GM12878 (cell line): Measurements from ENCODE around the gene LRRC23. TPM values are rescaled to one million over a fixed set of nuclear protein-coding genes. Genes with fewer than 3 reads are reported as not detected.

Experiments used
- CHD4 ChIP-seq: fragments of 200-600 bp; sonication (generic); IDR thresholded peaks from 2 replicates; pipeline ENCODE4 v1.6.1; 2016; ENCODE audit warnings: mild to moderate bottlenecking
- ESRRA ChIP-seq: IDR thresholded peaks from 2 replicates; pipeline ENCODE4 v1.6.1; 2012; ENCODE audit warnings: mild to moderate bottlenecking, low read length, improper control_type of control experiment
- FOXK2 ChIP-seq: fragments of 450-650 bp; IDR thresholded peaks from 2 replicates; pipeline ENCODE4 v1.6.1; 2017; ENCODE audit warnings: mild to moderate bottlenecking, moderate library complexity
- HSF1 ChIP-seq: fragments of 150-350 bp; IDR thresholded peaks from 2 replicates; pipeline ENCODE4 v1.6.1; 2014; ENCODE audit warnings: mild to moderate bottlenecking, low read depth, low read length
- IKZF1 ChIP-seq: fragments of 450-650 bp; conservative IDR thresholded peaks from 2 replicates; pipeline ENCODE4 v1.6.1; 2017; ENCODE audit warnings: antibody characterized with exemption, mild to moderate bottlenecking
- NBN ChIP-seq: fragments of 450-650 bp; IDR thresholded peaks from 2 replicates; pipeline ENCODE4 v1.6.1; 2016
- POLR2AphosphoS2 ChIP-seq: IDR thresholded peaks from 2 replicates; pipeline ENCODE4 v1.6.1; 2011; ENCODE audit warnings: low read depth, mild to moderate bottlenecking, low read length, improper control_type of control experiment, moderate library complexity
- RELA ChIP-seq: fragments of 450-650 bp; IDR thresholded peaks from 2 replicates; pipeline ENCODE4 v1.8.0; 2014; ENCODE audit warnings: borderline replicate concordance; ENCODE audit not compliant: partially characterized antibody
- SMARCA5 ChIP-seq: fragments of 450-650 bp; IDR thresholded peaks from 2 replicates; pipeline ENCODE4 v1.6.1; 2017; ENCODE audit warnings: mild to moderate bottlenecking
- ZNF217 ChIP-seq: fragments of 450-650 bp; IDR thresholded peaks from 2 replicates; pipeline ENCODE4 v1.6.1; 2017; ENCODE audit warnings: antibody characterized with exemption, mild to moderate bottlenecking
- polyA plus RNA-seq, 11 experiments: library from polyadenylated mRNA; depleted of rRNA in 4 of 11; unstranded in 6 of 11; stranded (reverse) in 5 of 11; fragments of >200 nt; fragmentation: Nextera tagmentation in 4 of 11; fragmentation: Illumina TruSeq in 1 of 11; extraction: Ambion mirVana in 4 of 11; extraction: Trizol in 1 of 11; gene quantifications; 1 replicate in 1 of 11; 2 replicates in 10 of 11; pipeline versions ENCODE4 v1.2.1 to v1.2.3, GENCODE V29; 2011 to 2016; ENCODE audit warnings: inconsistent platforms in 2 of 11, missing spikeins in 2 of 11, low read depth in 1 of 11
- total RNA-seq, 4 experiments: library from RNA; depleted of rRNA in 3 of 4; stranded (reverse); fragments of >200 nt in 3 of 4; fragmentation: Illumina TruSeq in 1 of 4; extraction: Trizol in 1 of 4; gene quantifications; 2 replicates each; pipeline versions ENCODE4 v1.2.1 to v1.2.3, GENCODE V29; 2013 to 2021
- TF ChIP-seq, protein P1 (sequence below): fragments of 450-650 bp; IDR thresholded peaks from 2 replicates; pipeline ENCODE4 v1.6.1; 2016; ENCODE audit warnings: mild to moderate bottlenecking
- TF ChIP-seq, protein P2 (sequence below): IDR thresholded peaks from 2 replicates; pipeline ENCODE4 v1.6.1; 2011; ENCODE audit warnings: borderline replicate concordance, low read depth, mild to moderate bottlenecking, moderate library complexity, mixed read lengths, low read length; ENCODE audit not compliant: insufficient read depth; ENCODE audit errors: extremely low read length

LRRC23 gene
- total and polyA plus RNA-seq, 10 of the 15 experiments (the other 5 are each of a cell fraction or from before 2014, with no cell fraction given), result 1.4 to 6.9 (median 3.4) TPM

DNA sequence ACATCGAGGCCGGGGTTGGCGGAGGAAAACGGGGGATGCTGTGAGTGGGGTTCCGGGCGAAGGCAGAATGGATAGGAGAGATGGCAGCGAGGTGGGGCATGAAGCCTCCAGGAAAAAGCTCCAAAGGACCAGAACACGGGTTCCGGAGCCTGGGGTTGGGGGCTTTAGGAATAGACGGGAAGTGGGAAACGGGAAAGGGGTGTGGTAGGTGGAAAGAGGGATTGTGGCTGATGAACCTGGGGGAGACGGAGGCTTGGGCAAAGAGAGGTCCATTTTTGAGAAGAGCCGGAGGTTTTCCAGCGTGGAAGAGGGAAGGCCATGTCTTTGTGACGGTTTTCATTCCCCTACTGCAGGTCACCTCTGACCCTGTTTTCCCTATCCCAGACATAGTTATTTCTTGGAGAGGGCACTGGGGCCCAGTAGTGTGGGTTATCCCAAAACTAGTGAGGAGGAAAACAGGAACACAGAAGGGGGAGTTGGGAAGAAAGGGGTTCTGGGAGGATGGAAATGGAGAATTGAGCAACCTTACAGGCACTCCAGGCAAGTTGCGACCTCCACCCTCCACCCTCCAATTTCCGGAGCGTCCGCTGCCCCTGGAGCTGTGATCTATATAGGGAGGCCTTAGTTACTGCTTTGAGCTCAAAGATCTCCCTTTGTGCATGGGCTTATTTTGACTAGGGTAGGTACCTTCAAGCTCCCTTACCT, 24.2 kb downstream of the LRRC23 start (continued):
- TF ChIP-seq HSF1, result no peak
- no peak for TF ChIP-seq POLR2AphosphoS2
- no peak for TF ChIP-seq NBN
- TF ChIP-seq, protein P1, sequence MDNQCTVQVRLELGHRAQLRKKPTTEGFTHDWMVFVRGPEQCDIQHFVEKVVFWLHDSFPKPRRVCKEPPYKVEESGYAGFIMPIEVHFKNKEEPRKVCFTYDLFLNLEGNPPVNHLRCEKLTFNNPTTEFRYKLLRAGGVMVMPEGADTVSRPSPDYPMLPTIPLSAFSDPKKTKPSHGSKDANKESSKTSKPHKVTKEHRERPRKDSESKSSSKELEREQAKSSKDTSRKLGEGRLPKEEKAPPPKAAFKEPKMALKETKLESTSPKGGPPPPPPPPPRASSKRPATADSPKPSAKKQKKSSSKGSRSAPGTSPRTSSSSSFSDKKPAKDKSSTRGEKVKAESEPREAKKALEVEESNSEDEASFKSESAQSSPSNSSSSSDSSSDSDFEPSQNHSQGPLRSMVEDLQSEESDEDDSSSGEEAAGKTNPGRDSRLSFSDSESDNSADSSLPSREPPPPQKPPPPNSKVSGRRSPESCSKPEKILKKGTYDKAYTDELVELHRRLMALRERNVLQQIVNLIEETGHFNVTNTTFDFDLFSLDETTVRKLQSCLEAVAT, result 0 out of 2 replicates have a peak, but pooled peaks have one; percentile 35
- no peak for TF ChIP-seq RELA
- TF ChIP-seq SMARCA5, result no peak
- TF ChIP-seq FOXK2, result no peak
- TF ChIP-seq, protein P2, sequence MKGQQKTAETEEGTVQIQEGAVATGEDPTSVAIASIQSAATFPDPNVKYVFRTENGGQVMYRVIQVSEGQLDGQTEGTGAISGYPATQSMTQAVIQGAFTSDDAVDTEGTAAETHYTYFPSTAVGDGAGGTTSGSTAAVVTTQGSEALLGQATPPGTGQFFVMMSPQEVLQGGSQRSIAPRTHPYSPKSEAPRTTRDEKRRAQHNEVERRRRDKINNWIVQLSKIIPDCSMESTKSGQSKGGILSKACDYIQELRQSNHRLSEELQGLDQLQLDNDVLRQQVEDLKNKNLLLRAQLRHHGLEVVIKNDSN, result no peak
- TF ChIP-seq CHD4, result no peak
- TF ChIP-seq ESRRA, result no peak
- TF ChIP-seq ZNF217, result no peak
- peak; percentile 55 for TF ChIP-seq IKZF1
